Measurements from ENCODE around the gene NFATC2. TPM values are rescaled to one million over a fixed set of nuclear protein-coding genes. Genes with fewer than 3 reads are reported as not detected.

Gene NFATC2
- total and polyA plus RNA-seq, 2 of the 4 experiments (the other 2 are of a cell fraction) = 0.18 to 0.38 TPM

DNA sequence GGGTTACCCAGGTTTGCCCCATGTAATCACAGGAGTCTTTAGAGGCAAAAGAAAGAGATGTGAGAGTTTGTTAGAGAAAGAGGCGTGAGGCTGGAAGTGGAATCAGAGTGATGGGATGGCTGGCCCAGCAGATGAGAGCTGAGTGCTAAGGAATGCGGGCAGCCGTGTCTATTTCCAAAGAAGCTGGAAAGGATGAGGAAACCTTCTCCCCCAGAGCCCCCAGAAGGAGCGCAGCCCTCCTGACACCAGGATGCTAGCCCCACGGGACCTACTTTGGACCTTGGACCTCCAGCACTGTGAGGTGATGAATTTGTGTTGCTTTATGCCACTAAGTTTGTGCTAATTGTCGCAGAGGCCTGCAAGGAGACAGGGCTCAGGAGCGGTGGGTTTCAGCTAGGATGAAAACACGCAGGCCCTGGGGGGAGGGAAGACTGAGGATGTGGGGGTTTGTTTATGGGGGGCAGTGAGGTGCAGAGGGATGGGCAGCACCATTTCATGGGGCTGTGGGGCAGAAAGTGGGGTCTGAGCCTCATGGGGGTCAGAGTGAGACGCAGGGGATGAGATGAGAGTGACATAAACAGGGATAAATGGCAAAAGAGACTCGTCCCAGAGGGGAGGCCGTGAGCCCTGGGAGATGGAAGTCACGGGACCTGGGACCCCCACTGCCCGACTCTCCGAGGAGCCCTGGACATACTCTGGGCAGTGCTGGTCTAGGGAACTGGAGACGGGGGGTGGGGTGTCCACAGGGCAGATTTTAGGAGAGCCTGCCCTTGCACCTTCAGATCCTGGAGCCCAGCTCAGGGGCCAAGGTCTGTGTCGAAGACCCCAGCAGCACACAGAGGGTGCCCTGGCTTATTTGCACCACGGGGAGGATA, 160.2 kb downstream of the NFATC2 start:
- dilution Hi-C loops (cut with HindIII; ENCODE audit: low sequenced_read_pairs, unreplicated experiment) = no loop called here
- Histone ChIP-seq H3K9me1 (ENCODE audit: insufficient read depth, low read length) (peaks cover 7% of the 10 kb centered on the region), H4K8ac (ENCODE audit: low read depth in 2 of 2, low read length in 2 of 2) (no peak overlapping the region), H3K14ac (replicated peaks; ENCODE audit: low read depth, low read length) (no peak overlapping the region), H3K27ac (ENCODE audit: insufficient read depth, low read length) (no peak overlapping the region), H3K4me1 (ENCODE audit: control insufficient read depth, insufficient read depth, low read length) (peaks cover 9% of the 10 kb centered on the region), H4K5ac (ENCODE audit: low read depth, low read length) (no peak overlapping the region), H3K9me3 (ENCODE audit: control insufficient read depth, insufficient read depth, low read length) (no peaks in the 10 kb centered on the region), H2AK9ac (replicated peaks; ENCODE audit: low read depth, low read length, poor library complexity) (no peak overlapping the region), H3K56ac (ENCODE audit: extremely low read depth, insufficient read depth, low read length) (no peak overlapping the region), H2BK5ac (ENCODE audit: low read depth, low read length, poor library complexity, severe bottlenecking) (no peak overlapping the region), H4K20me1 (ENCODE audit: insufficient read depth, low read length) (no peaks in the 10 kb centered on the region), H2AFZ (replicated peaks; ENCODE audit: low read length, poor library complexity) (no peak overlapping the region), H3K4me2 (ENCODE audit: low read depth, low read length) (no peak overlapping the region), H3K18ac (ENCODE audit: low read depth, low read length) (no peak overlapping the region), H4K91ac (ENCODE audit: insufficient read depth, low read depth, low read length) (no peak overlapping the region), H3K9ac (ENCODE audit: low read depth, low read length) (no peak overlapping the region), H3K36me3 (ENCODE audit: control insufficient read depth, insufficient read depth, low read length) (no peaks in the 10 kb centered on the region), H3K4ac (ENCODE audit: low read depth, low read length) (no peak overlapping the region), H3K4me3 (ENCODE audit: insufficient read depth, low read depth, low read length) (no peak overlapping the region), H3K27me3 (ENCODE audit: control insufficient read depth, insufficient read depth, low read length) (no peaks in the 10 kb centered on the region), H3K79me1 (ENCODE audit: low read depth in 1 of 2, low read length in 2 of 2) (0 out of 4 replicates have a peak, but pooled peaks cover 0 to 3% of the 10 kb centered on the region in 2 experiments), H2BK120ac (ENCODE audit: low read depth, low read length) (no peak overlapping the region), H2BK20ac (ENCODE audit: low read depth, low read length) (no peak overlapping the region), H2BK15ac (ENCODE audit: low read depth, low read length) (no peak overlapping the region), H3K23ac (ENCODE audit: low read depth, low read length) (no peak overlapping the region), H2AK5ac (ENCODE audit: low read depth, low read length) (peak overlapping the region; percentile 4; the same call in 1 of the 2 replicates)
- TF ChIP-seq SMC3 (IDR thresholded peaks at IDR 0.05; ENCODE audit: low read depth, low read length) (no peak), RFX5 (IDR thresholded peaks at IDR 0.05; ENCODE audit: low read depth, low read length) (no peak), POLR2A (IDR thresholded peaks at IDR 0.05; ENCODE audit: low read depth, low read length) (no peak), CEBPB (IDR thresholded peaks at IDR 0.05; ENCODE audit: low read depth, low read length) (no peak), MAFK (IDR thresholded peaks at IDR 0.05; ENCODE audit: low read depth, low read length) (no peak), CHD1 (IDR thresholded peaks at IDR 0.05; ENCODE audit: low read depth, low read length) (no peak), RCOR1 (IDR thresholded peaks at IDR 0.05; ENCODE audit: insufficient replicate concordance, low read length) (no peak), RAD21 (IDR thresholded peaks at IDR 0.05; ENCODE audit: low read length) (no peak), NFE2L2 (IDR thresholded peaks at IDR 0.05; ENCODE audit: low read depth, low read length) (no peak), FOS (IDR thresholded peaks at IDR 0.05; ENCODE audit: low read depth, low read length) (no peak), MXI1 (IDR thresholded peaks at IDR 0.05; ENCODE audit: borderline replicate concordance, low read depth, low read length) (no peak), MAZ (IDR thresholded peaks at IDR 0.05; ENCODE audit: borderline replicate concordance, low read depth, low read length) (no peak), BHLHE40 (IDR thresholded peaks at IDR 0.05; ENCODE audit: low read depth, low read length) (no peak)
- TF ChIP-seq, protein P1, sequence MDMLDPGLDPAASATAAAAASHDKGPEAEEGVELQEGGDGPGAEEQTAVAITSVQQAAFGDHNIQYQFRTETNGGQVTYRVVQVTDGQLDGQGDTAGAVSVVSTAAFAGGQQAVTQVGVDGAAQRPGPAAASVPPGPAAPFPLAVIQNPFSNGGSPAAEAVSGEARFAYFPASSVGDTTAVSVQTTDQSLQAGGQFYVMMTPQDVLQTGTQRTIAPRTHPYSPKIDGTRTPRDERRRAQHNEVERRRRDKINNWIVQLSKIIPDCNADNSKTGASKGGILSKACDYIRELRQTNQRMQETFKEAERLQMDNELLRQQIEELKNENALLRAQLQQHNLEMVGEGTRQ (IDR thresholded peaks at IDR 0.05; ENCODE audit: low read depth, low read length) = no peak
- TF ChIP-seq, protein P2, sequence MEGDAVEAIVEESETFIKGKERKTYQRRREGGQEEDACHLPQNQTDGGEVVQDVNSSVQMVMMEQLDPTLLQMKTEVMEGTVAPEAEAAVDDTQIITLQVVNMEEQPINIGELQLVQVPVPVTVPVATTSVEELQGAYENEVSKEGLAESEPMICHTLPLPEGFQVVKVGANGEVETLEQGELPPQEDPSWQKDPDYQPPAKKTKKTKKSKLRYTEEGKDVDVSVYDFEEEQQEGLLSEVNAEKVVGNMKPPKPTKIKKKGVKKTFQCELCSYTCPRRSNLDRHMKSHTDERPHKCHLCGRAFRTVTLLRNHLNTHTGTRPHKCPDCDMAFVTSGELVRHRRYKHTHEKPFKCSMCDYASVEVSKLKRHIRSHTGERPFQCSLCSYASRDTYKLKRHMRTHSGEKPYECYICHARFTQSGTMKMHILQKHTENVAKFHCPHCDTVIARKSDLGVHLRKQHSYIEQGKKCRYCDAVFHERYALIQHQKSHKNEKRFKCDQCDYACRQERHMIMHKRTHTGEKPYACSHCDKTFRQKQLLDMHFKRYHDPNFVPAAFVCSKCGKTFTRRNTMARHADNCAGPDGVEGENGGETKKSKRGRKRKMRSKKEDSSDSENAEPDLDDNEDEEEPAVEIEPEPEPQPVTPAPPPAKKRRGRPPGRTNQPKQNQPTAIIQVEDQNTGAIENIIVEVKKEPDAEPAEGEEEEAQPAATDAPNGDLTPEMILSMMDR (conservative IDR thresholded peaks at IDR 0.05; ENCODE audit: low read depth, low read length) = no peak
- in situ Hi-C loops (cut with MboI; ENCODE audit: low sequenced_read_pairs) = no loop called here
- WGBS, 2 experiments (ENCODE audit: extremely low coverage in 2 of 2, insufficient read length in 1 of 2) = 88% methylated on average over 4 of the region's 17 CpGs; no CpG with 5 or more reads in 1 of the 2 experiments
- no TSS peak for BruUV-seq (replicated peaks)
- no peak for ATAC-seq (ENCODE audit: low read depth)
- DNase-seq = no peak
- ChIA-PET CTCF (no interaction called here), POLR2A (ENCODE audit: unreplicated experiment) (no interaction called here)
- intact Hi-C loops (cut with micrococcal nuclease) = no loop called here

All from IMR-90 (cell line).